ENCODE measurements around the gene ASTN2. TPM values are rescaled to one million over a fixed set of nuclear protein-coding genes. Genes with fewer than 3 reads are reported as not detected.

Gene ASTN2
- total and polyA plus RNA-seq, 4 donors: 0.57 to 2.9 (median 1.4) TPM

GRCh38 chr9:116539549-116539948, 875.3 kb downstream of the ASTN2 start:
- Histone ChIP-seq H3K4me3 (ENCODE audit: low read depth in 1 of 3, low read length in 3 of 3) (no peak overlapping the region), H3K27ac (ENCODE audit: low read depth in 1 of 2, low read length in 2 of 2) (no peak overlapping the region), H3K4me1 (ENCODE audit: control insufficient read depth in 4 of 4, insufficient read depth in 4 of 4, low read length in 3 of 4) (no peaks in the 10 kb centered on the region), H3K9me3 (ENCODE audit: control insufficient read depth in 4 of 4, low read length in 3 of 4) (no peaks in the 10 kb centered on the region), H3K9ac (ENCODE audit: low read depth in 1 of 2, low read length in 2 of 2) (no peak overlapping the region), H3K36me3 (ENCODE audit: control insufficient read depth in 4 of 4, insufficient read depth in 3 of 4, low read depth in 1 of 4, low read length in 3 of 4) (no peaks in the 10 kb centered on the region), H3K27me3 (ENCODE audit: control insufficient read depth in 4 of 4, insufficient read depth in 4 of 4, low read length in 3 of 4) (no peaks in the 10 kb centered on the region)
- 93% methylated on average over 6 of the region's 6 CpGs for WGBS
- no peak for TF ChIP-seq ATF3 (IDR thresholded peaks at IDR 0.05)
- no peak for TF ChIP-seq JUND (IDR thresholded peaks at IDR 0.05)
- TF ChIP-seq RXRA (IDR thresholded peaks at IDR 0.05): no peak
- TF ChIP-seq SP1 (IDR thresholded peaks at IDR 0.05): no peak
- TF ChIP-seq YY1 (IDR thresholded peaks at IDR 0.05): no peak
- no peak for TF ChIP-seq FOXA2 (IDR thresholded peaks at IDR 0.05)
- TF ChIP-seq GABPA (IDR thresholded peaks at IDR 0.05 in 1 of 2, conservative IDR thresholded peaks at IDR 0.05 in 1 of 2): no peak
- no peak for TF ChIP-seq NR2F2 (IDR thresholded peaks at IDR 0.05)
- no peak for TF ChIP-seq RAD21 (IDR thresholded peaks at IDR 0.05)
- no peak for TF ChIP-seq FOXA1 (IDR thresholded peaks at IDR 0.05)
- no peak for TF ChIP-seq ZBTB33 (IDR thresholded peaks at IDR 0.05)
- TF ChIP-seq TAF1 (conservative IDR thresholded peaks at IDR 0.05): no peak
- no peak for TF ChIP-seq REST (IDR thresholded peaks at IDR 0.05)
- no peak for TF ChIP-seq EGR1 (IDR thresholded peaks at IDR 0.05; ENCODE audit: low read depth in 2 of 2)
- TF ChIP-seq HNF4A (conservative IDR thresholded peaks at IDR 0.05): no peak
- TF ChIP-seq CTCF (IDR thresholded peaks at IDR 0.05; ENCODE audit: low read depth, low read length, missing input control): no peak
- TF ChIP-seq MAX (IDR thresholded peaks at IDR 0.05): no peak
- TF ChIP-seq HNF4G (IDR thresholded peaks at IDR 0.05): no peak
- no peak for DNase-seq (ENCODE audit: low spot score)

Measured in liver (tissue), 9 donors.